Measurements from ENCODE around the gene STX5.

Gene STX5

DNA sequence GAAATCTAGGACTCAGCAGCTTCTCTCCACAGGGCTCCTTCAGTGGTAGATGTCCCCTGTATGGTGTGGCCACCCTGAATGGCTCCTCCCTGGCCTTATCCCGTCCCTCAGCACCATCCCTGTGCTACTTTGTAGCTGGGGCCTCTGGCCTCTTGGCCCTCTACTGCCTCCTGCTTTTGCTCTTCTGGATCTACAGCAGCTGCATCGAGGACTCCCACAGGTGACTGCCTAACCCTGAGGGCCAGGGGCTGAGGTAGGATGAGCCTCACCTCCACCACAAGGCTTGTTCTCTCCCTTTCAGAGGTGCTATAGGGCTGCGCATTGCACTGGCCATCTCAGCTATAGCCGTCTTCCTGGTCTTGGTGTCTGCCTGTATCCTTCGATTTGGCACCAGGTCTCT lies 42.9 kb downstream of the STX5 start:
- H3K27me3 ChIP-seq, result no peaks in the 10 kb centered on the region
- H3K9me3 ChIP-seq, result no peaks in the 10 kb centered on the region
- TF ChIP-seq, protein P1, sequence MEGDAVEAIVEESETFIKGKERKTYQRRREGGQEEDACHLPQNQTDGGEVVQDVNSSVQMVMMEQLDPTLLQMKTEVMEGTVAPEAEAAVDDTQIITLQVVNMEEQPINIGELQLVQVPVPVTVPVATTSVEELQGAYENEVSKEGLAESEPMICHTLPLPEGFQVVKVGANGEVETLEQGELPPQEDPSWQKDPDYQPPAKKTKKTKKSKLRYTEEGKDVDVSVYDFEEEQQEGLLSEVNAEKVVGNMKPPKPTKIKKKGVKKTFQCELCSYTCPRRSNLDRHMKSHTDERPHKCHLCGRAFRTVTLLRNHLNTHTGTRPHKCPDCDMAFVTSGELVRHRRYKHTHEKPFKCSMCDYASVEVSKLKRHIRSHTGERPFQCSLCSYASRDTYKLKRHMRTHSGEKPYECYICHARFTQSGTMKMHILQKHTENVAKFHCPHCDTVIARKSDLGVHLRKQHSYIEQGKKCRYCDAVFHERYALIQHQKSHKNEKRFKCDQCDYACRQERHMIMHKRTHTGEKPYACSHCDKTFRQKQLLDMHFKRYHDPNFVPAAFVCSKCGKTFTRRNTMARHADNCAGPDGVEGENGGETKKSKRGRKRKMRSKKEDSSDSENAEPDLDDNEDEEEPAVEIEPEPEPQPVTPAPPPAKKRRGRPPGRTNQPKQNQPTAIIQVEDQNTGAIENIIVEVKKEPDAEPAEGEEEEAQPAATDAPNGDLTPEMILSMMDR (IDR thresholded peaks at IDR 0.05), result no peak
- intact Hi-C loops (cut with DNase I; ENCODE audit: low total_unique reads), result no loop called here
- no peak overlapping the region for H3K4me3 ChIP-seq
- DNase-seq, result no peak
- H3K4me1 ChIP-seq, result peaks cover 0 to 51% (median 43%) of the 10 kb centered on the region in 4 donors
- no peak overlapping the region for H3K27ac ChIP-seq
- peaks cover 13 to 43% (median 24%) of the 10 kb centered on the region in 3 donors for H3K36me3 ChIP-seq

DNA sequence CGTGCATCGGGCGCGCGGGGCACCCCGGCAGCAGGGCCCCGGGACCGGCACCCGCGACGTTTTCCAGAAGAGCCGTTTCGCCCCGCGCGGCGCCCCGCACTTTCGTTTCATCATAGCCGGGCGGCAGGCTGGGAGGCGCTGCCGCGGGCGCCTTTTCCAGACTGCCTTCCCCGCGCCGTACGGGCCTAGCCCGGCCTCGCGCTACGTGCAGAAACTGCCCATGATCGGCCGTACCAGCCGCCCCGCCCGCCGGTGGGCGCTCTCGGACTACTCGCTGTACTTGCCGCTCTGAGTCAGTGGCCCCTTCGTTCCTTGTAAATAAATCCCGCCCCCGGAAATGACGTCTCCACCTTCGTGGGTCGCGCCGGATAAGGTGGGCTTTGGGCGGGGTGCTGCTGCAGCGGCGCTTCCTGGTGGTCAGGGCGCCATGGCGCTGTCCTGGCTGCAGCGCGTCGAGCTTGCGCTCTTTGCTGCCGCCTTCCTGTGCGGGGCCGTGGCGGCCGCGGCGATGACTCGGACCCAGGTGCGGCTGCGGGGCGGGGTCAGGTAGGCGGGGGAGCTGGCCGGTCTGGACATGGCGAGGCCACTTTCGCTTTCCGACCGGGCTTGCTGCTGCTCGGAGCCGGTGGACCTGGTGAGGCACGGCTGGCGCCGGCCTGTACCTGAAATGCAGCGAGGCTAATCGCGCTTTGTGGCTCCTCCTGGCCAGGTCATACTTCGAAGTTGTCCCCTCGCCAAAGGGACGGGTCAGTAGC lies 44.7 kb downstream of the STX5 start, which contains the start of gene TMEM179B:
Gene TMEM179B, plus strand, starts transcription at position 398 of the 755 bp plus-strand sequence. Its CDS starts 30 bp downstream, at position 428.
- intact Hi-C loops (cut with DNase I; ENCODE audit: low total_unique reads), result loop anchor here (2.0 kb wide), 1 partner anchor 68 kb away; no protein-coding TSS in a partner anchor
- peak within 1 kb of the TSS; percentile 95 for H3K27ac ChIP-seq
- H3K4me3 ChIP-seq, result peak within 1 kb of the TSS; percentile 88 to 89
- peak; percentile 99 for DNase-seq
- peaks cover 0 to 47% (median 38%) of the 10 kb centered on the region in 4 donors for H3K4me1 ChIP-seq
- TF ChIP-seq, protein P1 (IDR thresholded peaks at IDR 0.05), result peak; percentile 22 to 35
- H3K9me3 ChIP-seq, result no peaks in the 10 kb centered on the region
- H3K36me3 ChIP-seq, result peaks cover 6 to 33% (median 13%) of the 10 kb centered on the region in 3 donors
- no peaks in the 10 kb centered on the region for H3K27me3 ChIP-seq

DNA sequence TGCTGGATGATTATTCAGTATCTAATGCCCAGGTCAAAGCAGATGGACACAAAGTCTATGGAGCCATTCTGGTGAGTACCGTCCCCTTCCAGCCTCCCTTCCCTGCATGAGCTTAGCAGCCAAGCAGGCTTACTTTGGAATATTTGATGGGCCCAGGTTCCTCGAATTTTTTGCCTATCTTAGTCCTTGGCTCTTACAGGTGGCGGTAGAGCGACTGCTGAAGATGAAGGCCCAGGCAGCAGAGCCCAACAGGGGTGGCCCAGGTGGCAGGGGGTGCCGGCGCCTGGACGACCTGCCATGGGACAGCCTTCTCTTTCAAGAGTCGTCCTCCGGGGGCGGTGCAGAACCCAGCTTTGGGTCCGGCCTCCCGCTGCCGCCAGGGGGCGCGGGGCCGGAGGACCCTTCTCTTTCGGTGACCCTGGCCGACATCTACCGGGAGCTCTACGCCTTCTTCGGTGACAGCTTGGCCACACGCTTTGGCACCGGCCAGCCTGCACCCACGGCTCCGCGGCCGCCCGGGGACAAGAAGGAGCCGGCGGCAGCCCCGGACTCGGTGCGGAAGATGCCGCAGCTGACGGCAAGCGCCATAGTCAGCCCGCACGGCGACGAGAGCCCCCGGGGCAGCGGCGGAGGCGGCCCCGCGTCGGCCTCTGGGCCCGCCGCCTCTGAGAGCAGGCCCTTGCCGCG lies 45.4 kb downstream of the STX5 start:
- H3K36me3 ChIP-seq, result peaks cover 8 to 37% (median 15%) of the 10 kb centered on the region in 3 donors
- peak overlapping the region; percentile 88 to 89 for H3K4me3 ChIP-seq
- peaks cover 0 to 42% (median 35%) of the 10 kb centered on the region in 4 donors for H3K4me1 ChIP-seq
- intact Hi-C loops (cut with DNase I; ENCODE audit: low total_unique reads), result loop anchor here (2.0 kb wide), 1 partner anchor 68 kb away; no protein-coding TSS in a partner anchor
- TF ChIP-seq, protein P1 (IDR thresholded peaks at IDR 0.05), result peak; percentile 96 to 97
- no peaks in the 10 kb centered on the region for H3K9me3 ChIP-seq
- no peaks in the 10 kb centered on the region for H3K27me3 ChIP-seq
- H3K27ac ChIP-seq, result peak overlapping the region; percentile 95
- peak; percentile 86 to 94 for DNase-seq

DNA sequence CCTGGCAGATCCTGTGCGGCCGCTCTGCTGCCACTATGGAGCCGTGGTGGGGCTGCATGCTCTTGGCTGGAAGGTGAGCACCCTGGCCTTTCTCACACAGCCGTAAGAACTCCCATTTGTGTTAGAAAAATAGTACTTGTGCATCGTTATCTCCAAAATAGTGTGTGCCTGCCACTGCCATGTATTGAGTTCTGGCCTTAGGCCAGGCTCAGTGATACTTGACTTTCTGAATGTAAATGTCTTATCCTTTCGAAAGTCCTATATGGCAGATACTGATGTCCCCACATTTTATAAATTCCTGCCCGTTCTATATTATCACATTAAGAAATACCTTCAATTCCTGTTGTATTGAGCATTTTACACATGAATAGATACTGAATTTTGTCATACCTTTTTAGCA lies 49.1 kb downstream of the STX5 start:
- H3K27ac ChIP-seq, result no peak overlapping the region
- no peak overlapping the region for H3K4me3 ChIP-seq
- peaks cover 0 to 13% (median 8%) of the 10 kb centered on the region in 4 donors for H3K4me1 ChIP-seq
- peaks cover 16 to 51% (median 31%) of the 10 kb centered on the region in 3 donors for H3K36me3 ChIP-seq
- no peak for DNase-seq
- H3K27me3 ChIP-seq, result no peaks in the 10 kb centered on the region
- TF ChIP-seq, protein P1 (IDR thresholded peaks at IDR 0.05), result no peak
- intact Hi-C loops (cut with DNase I; ENCODE audit: low total_unique reads), result no loop called here
- no peaks in the 10 kb centered on the region for H3K9me3 ChIP-seq

DNA sequence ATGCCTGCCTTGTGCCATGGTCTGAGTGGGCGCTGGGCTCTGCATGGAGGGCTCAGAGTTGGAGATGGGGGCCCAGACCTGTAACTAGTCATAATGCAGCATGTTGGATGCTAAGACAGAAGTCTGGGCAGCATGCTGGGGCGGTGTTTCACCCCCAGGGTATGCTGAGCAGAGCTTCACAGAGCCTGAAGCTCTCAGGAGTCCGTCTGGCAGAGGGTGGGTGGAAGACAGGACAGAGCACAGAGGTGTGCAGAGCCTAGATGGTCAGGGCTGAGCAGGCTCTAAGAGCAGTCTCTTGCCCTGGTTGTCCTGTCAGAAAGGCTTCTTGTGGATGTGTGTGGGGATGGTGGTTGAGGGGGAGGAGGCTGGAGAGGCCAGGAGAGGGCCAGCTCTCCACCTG lies 53.4 kb downstream of the STX5 start:
- intact Hi-C loops (cut with DNase I; ENCODE audit: low total_unique reads), result no loop called here
- H3K27me3 ChIP-seq, result no peaks in the 10 kb centered on the region

More for the DNA sequence above, 53.4 kb downstream of the STX5 start:
- no peaks in the 10 kb centered on the region for H3K4me1 ChIP-seq
- no peaks in the 10 kb centered on the region for H3K9me3 ChIP-seq
- peaks cover 36 to 79% (median 51%) of the 10 kb centered on the region in 3 donors for H3K36me3 ChIP-seq
- H3K4me3 ChIP-seq, result no peak overlapping the region
- DNase-seq, result no peak
- TF ChIP-seq, protein P1 (IDR thresholded peaks at IDR 0.05), result no peak
- H3K27ac ChIP-seq, result no peak overlapping the region

Measured in tibial artery (tissue), 4 donors.